HepG2 (cell line): ENCODE measurements around the gene THADA. TPM values are rescaled to one million over a fixed set of nuclear protein-coding genes. Genes with fewer than 3 reads are reported as not detected.

Experiments used
- ASH2L ChIP-seq: fragments of 300-600, 200-600 bp; sonication (generic); IDR thresholded peaks from 2 replicates; pipeline ENCODE4 v1.7.0; 2017; ENCODE audit warnings: low read depth, mild to moderate bottlenecking, moderate library complexity, mixed read lengths, low read length; ENCODE audit not compliant: insufficient read length
- BCL6 ChIP-seq: IDR thresholded peaks from 2 replicates; pipeline ENCODE4 v1.6.1; 2016; ENCODE audit warnings: missing genetic modification reagents, missing compliant biosample characterization
- BORCS8-MEF2B ChIP-seq: sonication (generic); formaldehyde crosslinking; IDR thresholded peaks from 2 replicates; pipeline ENCODE4 v1.8.0; 2022; ENCODE audit warnings: mild to moderate bottlenecking, missing genetic modification reagents
- CHD4 ChIP-seq: fragments of 200-600 bp; sonication (generic); IDR thresholded peaks from 2 replicates; pipeline ENCODE4 v1.7.0; 2017; ENCODE audit warnings: mild to moderate bottlenecking, low read length, borderline replicate concordance
- HOXD1 ChIP-seq: sonication (generic); formaldehyde crosslinking; IDR thresholded peaks from 2 replicates; pipeline ENCODE4 v1.5.0; 2020; ENCODE audit warnings: missing genetic modification reagents
- JARID2 ChIP-seq: sonication (generic); formaldehyde crosslinking; IDR thresholded peaks from 2 replicates; pipeline ENCODE4 v1.8.1; 2023; ENCODE audit warnings: missing genetic modification reagents, inconsistent platforms; ENCODE audit not compliant: insufficient replicate concordance
- MXI1 ChIP-seq: IDR thresholded peaks from 3 replicates; pipeline ENCODE4 v1.6.1; 2012; ENCODE audit warnings: low read depth, low read length, inconsistent platforms, borderline replicate concordance
- RBM22 ChIP-seq: fragments of 200-400 bp; formaldehyde crosslinking; optimal IDR thresholded peaks from 2 replicates; pipeline ENCODE3; 2017; ENCODE audit warnings: mild to moderate bottlenecking, low read length, moderate library complexity
- RELA ChIP-seq: sonication (generic); formaldehyde crosslinking; IDR thresholded peaks from 2 replicates; pipeline ENCODE4 v1.4.0; 2020; ENCODE audit warnings: missing genetic modification reagents
- ZIK1 ChIP-seq: sonication (generic); formaldehyde crosslinking; IDR thresholded peaks from 2 replicates; pipeline ENCODE4 v1.5.0; 2020; ENCODE audit warnings: mild to moderate bottlenecking, low read depth, missing genetic modification reagents, borderline replicate concordance
- ZNF234 ChIP-seq: sonication (generic); formaldehyde crosslinking; conservative IDR thresholded peaks from 2 replicates; pipeline ENCODE4 v1.5.1; 2020; ENCODE audit warnings: mild to moderate bottlenecking, missing genetic modification reagents
- ZNF460 ChIP-seq: sonication (generic); formaldehyde crosslinking; IDR thresholded peaks from 2 replicates; pipeline ENCODE4 v1.5.1; 2020; ENCODE audit warnings: missing genetic modification reagents, mild to moderate bottlenecking, borderline replicate concordance
- ZNF572 ChIP-seq: sonication (generic); formaldehyde crosslinking; IDR thresholded peaks from 2 replicates; pipeline ENCODE4 v1.5.1; 2020; ENCODE audit warnings: mild to moderate bottlenecking, missing genetic modification reagents
- ZNF644 ChIP-seq: IDR thresholded peaks from 2 replicates; pipeline ENCODE4 v1.6.1; 2016; ENCODE audit warnings: low read depth
- polyA plus RNA-seq, 8 experiments: library from polyadenylated mRNA; depleted of rRNA in 3 of 8; stranded (reverse) in 7 of 8; unstranded in 1 of 8; fragments of >200 nt; fragmentation: Illumina TruSeq in 4 of 8; extraction: Trizol in 4 of 8; gene quantifications; 2 replicates each; pipeline versions ENCODE4 v1.2.1 to v1.2.3, GENCODE V29; 2011 to 2016; ENCODE audit warnings: low read depth in 4 of 8, missing spikeins in 1 of 8, mixed read lengths in 1 of 8; ENCODE audit not compliant: insufficient read depth in 1 of 8
- total RNA-seq, 5 experiments: library from RNA; depleted of rRNA; stranded (reverse); fragments of >200 nt; fragmentation: Illumina TruSeq; extraction: Trizol; gene quantifications; 2 replicates each; pipeline ENCODE4 v1.2.3, GENCODE V29; 2016; ENCODE audit warnings: low read depth in 1 of 5
- TF ChIP-seq, protein P1 (sequence below): sonication (generic); formaldehyde crosslinking; IDR thresholded peaks from 2 replicates; pipeline ENCODE4 v1.5.0; 2020; ENCODE audit warnings: mild to moderate bottlenecking, missing genetic modification reagents
- TF ChIP-seq, protein P2 (sequence below): IDR thresholded peaks from 2 replicates; pipeline ENCODE4 v1.6.1; 2016; ENCODE audit warnings: missing compliant biosample characterization, missing genetic modification reagents, borderline replicate concordance
- TF ChIP-seq, protein P3 (sequence below): sonication (generic); formaldehyde crosslinking; IDR thresholded peaks from 2 replicates; pipeline ENCODE4 v1.4.0; 2020; ENCODE audit warnings: missing genetic modification reagents, borderline replicate concordance
- TF ChIP-seq, protein P4 (sequence below): IDR thresholded peaks from 2 replicates; pipeline ENCODE4 v1.6.1; 2016; ENCODE audit warnings: low read depth
- TF ChIP-seq, protein P5 (sequence below): sonication (generic); formaldehyde crosslinking; IDR thresholded peaks from 2 replicates; pipeline ENCODE4 v1.8.1; 2023; ENCODE audit warnings: mild to moderate bottlenecking, moderate library complexity, missing genetic modification reagents

The THADA gene
- total and polyA plus RNA-seq, 2 of the 13 experiments (the other 11 are each of a cell fraction or from before 2014, with no cell fraction given), result 12.7 to 21.7 TPM

DNA sequence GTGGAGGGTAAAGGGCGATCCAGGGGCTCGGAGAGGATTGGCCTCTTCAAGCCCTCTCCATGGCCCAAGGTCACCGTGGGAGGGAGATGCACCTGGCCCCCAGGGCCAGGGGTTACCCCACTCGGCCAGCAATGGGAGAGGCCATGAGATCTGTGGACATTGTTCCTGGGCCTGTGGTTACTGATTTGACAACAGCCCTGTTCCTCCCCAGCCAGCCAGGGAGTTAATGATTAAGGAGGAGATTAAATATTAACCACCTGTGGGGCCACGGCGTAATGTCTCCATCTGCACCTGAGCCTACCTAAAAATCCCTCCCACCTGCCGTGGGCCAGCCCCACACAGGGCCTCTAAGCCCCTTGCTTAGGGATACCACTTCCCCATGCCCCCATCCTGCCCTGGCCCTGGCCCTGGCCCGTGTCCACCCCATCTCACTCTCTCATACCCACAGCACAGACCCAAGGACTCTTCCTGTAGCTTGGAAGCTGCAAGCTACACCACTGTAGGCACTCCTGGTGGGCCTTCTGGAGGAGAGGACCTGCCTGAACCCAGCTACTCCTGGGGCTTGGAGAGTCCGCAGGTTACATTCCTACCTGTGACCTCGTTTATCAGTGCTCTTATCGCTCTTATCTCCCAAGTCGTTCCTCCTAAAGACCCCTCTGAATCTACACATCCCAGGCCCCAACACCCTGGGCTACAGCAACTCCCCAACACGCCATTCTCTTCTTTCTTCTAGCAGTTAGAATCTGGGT lies 401.5 kb downstream of the THADA start (continued):
- TF ChIP-seq, protein P1, sequence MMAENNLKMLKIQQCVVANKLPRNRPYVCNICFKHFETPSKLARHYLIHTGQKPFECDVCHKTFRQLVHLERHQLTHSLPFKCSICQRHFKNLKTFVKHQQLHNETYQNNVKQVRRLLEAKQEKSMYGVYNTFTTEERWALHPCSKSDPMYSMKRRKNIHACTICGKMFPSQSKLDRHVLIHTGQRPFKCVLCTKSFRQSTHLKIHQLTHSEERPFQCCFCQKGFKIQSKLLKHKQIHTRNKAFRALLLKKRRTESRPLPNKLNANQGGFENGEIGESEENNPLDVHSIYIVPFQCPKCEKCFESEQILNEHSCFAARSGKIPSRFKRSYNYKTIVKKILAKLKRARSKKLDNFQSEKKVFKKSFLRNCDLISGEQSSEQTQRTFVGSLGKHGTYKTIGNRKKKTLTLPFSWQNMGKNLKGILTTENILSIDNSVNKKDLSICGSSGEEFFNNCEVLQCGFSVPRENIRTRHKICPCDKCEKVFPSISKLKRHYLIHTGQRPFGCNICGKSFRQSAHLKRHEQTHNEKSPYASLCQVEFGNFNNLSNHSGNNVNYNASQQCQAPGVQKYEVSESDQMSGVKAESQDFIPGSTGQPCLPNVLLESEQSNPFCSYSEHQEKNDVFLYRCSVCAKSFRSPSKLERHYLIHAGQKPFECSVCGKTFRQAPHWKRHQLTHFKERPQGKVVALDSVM (CRISPR knock-in tag), result peak; percentile 75
- TF ChIP-seq RELA (CRISPR knock-in tag) (peak; percentile 95; the same call in 1 of the 2 replicates), RBM22 (peak; percentile 31), ZNF234 (CRISPR knock-in tag) (no peak), ASH2L (peak; percentile 84), CHD4 (peak; percentile 24; the same call in 1 of the 2 replicates), ZNF460 (CRISPR knock-in tag) (peak; percentile 78; the same call in 1 of the 2 replicates), ZIK1 (peak; percentile 45; the same call in 1 of the 2 replicates), BCL6 (peak; percentile 89), ZNF572 (CRISPR knock-in tag) (no peak), ZNF644 (CRISPR knock-in tag) (0 out of 2 replicates have a peak, but pooled peaks have one; percentile 65), BORCS8-MEF2B (no peak; the same call in none of the 2 replicates), JARID2 (CRISPR knock-in tag) (no peak), MXI1 (peak; percentile 48; the same call in 1 of the 3 replicates), HOXD1 (CRISPR knock-in tag) (peak; percentile 79; the same call in 1 of the 2 replicates)
- TF ChIP-seq, protein P2, sequence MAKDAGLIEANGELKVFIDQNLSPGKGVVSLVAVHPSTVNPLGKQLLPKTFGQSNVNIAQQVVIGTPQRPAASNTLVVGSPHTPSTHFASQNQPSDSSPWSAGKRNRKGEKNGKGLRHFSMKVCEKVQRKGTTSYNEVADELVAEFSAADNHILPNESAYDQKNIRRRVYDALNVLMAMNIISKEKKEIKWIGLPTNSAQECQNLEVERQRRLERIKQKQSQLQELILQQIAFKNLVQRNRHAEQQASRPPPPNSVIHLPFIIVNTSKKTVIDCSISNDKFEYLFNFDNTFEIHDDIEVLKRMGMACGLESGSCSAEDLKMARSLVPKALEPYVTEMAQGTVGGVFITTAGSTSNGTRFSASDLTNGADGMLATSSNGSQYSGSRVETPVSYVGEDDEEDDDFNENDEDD (CRISPR knock-in tag), result peak; percentile 29; the same call in 1 of the 2 replicates
- TF ChIP-seq, protein P3, sequence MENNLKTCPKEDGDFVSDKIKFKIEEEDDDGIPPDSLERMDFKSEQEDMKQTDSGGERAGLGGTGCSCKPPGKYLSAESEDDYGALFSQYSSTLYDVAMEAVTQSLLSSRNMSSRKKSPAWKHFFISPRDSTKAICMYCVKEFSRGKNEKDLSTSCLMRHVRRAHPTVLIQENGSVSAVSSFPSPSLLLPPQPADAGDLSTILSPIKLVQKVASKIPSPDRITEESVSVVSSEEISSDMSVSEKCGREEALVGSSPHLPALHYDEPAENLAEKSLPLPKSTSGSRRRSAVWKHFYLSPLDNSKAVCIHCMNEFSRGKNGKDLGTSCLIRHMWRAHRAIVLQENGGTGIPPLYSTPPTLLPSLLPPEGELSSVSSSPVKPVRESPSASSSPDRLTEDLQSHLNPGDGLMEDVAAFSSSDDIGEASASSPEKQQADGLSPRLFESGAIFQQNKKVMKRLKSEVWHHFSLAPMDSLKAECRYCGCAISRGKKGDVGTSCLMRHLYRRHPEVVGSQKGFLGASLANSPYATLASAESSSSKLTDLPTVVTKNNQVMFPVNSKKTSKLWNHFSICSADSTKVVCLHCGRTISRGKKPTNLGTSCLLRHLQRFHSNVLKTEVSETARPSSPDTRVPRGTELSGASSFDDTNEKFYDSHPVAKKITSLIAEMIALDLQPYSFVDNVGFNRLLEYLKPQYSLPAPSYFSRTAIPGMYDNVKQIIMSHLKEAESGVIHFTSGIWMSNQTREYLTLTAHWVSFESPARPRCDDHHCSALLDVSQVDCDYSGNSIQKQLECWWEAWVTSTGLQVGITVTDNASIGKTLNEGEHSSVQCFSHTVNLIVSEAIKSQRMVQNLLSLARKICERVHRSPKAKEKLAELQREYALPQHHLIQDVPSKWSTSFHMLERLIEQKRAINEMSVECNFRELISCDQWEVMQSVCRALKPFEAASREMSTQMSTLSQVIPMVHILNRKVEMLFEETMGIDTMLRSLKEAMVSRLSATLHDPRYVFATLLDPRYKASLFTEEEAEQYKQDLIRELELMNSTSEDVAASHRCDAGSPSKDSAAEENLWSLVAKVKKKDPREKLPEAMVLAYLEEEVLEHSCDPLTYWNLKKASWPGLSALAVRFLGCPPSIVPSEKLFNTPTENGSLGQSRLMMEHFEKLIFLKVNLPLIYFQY (CRISPR knock-in tag), result peak; percentile 91
- TF ChIP-seq, protein P4, sequence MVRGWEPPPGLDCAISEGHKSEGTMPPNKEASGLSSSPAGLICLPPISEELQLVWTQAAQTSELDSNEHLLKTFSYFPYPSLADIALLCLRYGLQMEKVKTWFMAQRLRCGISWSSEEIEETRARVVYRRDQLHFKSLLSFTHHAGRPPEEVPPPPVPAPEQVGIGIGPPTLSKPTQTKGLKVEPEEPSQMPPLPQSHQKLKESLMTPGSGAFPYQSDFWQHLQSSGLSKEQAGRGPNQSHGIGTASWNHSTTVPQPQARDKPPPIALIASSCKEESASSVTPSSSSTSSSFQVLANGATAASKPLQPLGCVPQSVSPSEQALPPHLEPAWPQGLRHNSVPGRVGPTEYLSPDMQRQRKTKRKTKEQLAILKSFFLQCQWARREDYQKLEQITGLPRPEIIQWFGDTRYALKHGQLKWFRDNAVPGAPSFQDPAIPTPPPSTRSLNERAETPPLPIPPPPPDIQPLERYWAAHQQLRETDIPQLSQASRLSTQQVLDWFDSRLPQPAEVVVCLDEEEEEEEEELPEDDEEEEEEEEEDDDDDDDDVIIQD, result peak; percentile 95
- TF ChIP-seq, protein P5, sequence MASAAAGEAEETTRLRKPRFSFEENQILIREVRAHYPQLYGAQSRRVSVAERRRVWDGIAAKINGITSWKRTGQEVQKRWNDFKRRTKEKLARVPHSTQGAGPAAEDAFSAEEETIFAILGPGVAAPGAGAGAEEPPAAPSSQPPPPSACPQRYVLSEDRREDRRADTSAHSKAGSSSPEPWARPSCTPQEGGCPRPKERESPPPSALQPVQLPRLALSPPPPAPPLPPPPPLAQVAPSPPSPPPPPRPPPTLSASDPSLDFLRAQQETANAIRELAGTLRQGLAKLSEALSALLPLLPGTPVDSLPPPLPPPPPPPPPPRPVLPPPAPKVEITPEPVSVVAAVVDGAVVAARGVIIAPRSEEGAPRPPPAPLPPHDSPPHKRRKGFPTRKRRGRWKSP (CRISPR knock-in tag), result no peak
